NCI-H2081 (cell line): Measurements from ENCODE around the gene ATPAF1.
"Not testable (repeated sequence)": the region's sequence is repeated elsewhere in the genome, so short reads cannot be mapped to it uniquely, and the experiment has no call there.

ENCODE experiments used
- DNase-seq, 2 experiments: peaks; one replicate each; lab custom pipeline; 2025; lab: John Stamatoyannopoulos, UW

The ATPAF1 gene, protein sequence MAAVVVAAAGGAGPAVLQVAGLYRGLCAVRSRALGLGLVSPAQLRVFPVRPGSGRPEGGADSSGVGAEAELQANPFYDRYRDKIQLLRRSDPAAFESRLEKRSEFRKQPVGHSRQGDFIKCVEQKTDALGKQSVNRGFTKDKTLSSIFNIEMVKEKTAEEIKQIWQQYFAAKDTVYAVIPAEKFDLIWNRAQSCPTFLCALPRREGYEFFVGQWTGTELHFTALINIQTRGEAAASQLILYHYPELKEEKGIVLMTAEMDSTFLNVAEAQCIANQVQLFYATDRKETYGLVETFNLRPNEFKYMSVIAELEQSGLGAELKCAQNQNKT

DNA sequence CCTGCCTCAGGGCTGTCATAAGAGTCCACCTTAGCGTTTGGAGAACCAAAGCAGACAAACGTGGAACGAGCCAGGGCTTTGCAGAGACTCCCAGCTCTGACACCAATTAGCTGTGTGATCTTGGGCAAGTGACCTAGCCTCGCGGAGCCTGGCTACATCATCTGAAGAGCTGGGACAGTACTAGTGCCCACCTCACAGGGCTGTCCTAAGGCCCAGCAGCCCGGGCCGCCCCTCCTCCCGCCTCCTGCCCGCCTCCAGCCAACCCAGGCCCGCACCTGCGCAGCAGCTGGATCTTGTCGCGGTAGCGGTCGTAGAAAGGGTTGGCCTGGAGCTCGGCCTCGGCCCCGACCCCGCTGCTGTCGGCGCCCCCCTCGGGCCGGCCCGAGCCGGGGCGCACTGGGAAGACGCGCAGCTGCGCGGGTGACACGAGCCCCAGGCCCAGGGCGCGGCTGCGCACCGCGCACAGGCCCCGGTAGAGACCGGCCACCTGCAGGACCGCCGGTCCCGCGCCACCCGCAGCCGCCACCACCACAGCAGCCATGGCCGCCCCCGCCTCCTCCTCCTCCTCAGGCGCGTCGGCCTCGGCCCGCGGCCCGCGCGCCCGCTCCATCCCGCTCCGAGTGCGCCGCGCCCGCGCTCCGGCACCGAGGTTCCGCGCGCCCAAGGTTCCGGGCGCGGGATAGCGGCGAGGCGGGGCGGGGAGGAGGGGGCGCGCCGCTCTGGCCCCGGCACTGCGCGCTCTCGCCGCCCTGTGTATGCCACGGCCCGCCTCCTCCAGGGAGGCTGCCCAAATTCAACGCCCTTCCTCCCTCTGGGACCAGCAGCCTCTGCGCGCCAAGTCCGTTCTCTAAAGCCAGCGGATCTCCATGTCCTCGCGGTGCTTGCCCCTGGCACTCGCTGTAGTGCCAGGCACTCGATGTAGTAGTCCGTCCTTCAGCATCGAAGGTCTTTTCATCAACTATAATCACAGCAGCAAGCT is at the start of gene ATPAF1:
ATPAF1 (minus strand) TSS at position 583 of the 979 bp plus-strand sequence; CDS start at position 541, 42 bp downstream.
- peak; percentile 83 to 86 for DNase-seq

DNA sequence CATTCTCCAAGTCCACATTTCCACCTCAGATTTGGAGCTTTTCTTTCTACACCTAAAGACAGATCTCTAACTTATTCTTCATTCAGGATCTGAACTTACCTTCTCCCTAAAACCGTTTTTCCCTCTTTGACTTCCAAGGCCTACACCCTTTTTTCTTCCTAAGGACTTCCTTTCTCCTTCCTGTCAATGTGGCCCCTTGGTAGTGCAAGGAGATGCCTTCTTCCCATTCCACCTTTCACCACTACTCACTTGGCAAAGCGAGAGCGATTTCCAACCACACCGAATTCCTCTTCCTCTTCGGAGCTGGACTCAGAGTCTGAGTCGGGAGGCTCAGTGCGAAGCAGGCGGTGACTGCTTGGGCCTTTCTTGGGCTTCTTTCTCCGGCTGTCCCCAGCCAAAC is 49.5 kb upstream of the ATPAF1 start:
- no peak for DNase-seq

DNA sequence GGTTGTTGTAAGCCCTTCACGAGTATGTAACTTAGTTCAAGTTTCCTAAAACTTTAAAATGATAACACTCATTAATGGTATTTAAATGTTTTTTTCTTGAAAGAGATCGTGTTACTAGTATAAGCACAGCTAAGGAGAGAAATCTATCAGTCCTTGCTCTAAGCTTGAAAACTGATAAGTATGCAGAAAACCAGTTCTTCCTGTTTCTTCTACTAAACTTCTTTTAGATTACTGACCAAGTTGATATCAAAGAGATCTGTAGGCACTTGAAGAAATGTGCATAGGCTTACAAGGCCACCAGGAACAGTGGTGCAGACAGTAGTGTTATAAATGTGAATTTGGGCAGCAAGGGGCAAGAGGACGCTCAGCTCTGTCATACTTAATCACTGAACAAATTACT is 46.8 kb upstream of the ATPAF1 start:
- DNase-seq = no peak

DNA sequence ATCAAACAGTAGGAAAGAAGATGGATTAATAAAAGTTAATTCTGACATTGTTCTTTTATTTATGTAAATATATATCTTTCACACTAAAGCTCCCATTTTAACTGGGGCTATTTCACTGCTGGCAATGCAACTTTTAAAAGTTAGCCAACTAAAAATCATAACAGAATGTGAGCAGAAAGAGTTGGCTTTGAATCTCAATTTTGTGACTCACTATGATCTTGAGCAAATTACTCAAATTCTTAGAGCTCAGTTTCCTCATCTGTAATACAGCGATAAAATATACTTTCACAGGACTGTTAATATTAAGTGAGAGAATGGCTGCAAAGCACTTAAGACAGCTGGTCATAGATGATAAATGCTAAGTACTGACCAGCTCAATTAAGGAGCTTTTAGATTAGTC is 40.0 kb upstream of the ATPAF1 start:
- DNase-seq = no peak

DNA sequence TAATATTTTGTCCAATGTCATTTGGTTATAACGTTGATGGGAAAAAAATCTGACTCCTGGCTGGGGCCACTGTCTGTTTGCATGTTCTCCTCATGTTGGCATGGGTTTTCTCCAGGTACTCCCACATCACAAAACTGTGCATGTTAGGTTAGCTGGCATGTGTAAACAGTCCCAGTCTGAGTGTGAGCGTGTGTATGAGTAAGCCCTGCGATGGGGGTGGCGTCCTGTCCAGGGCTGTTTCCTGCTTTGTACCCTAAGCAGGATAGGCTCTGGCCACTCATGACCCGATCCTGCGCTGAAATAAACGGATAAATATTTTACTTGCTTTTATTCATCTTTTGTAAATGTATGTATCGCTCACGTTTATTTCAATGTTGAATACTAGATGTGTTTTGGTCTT is 37.2 kb upstream of the ATPAF1 start:
- DNase-seq = no peak

DNA sequence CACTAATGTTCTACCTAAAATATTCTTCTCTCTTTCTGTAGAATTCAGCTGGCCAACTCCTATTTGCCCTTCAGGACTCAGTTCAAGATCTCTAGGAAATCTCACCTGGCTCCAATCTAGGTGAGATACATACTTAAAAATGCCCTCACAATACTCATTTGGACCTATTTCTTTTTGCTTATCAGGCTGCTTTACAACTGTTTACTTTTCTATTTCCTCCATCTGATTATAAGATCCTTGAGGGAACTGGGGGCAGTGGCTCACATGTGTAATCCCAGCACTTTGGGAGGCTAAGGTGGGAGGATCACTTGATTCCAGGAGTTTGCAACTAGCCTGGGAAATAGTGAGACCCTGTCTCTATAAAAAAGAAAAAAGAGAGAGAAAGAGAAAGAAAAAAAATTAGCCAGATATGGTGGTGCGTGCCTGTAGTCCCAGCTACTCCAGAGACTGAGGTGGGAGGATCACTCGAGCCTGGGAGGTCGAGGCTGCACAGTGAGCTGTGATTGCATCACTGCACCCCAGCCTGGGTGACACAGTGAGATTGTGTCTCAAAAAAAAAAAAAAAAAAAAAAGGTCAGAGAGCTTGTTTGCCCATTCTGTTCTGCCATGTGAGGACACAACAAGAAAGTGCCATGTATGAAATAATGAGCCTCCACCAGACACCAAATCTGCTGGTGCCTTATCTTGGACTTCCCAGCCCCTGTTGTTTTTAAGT is 35.9 kb upstream of the ATPAF1 start:
- DNase-seq = no peak

DNA sequence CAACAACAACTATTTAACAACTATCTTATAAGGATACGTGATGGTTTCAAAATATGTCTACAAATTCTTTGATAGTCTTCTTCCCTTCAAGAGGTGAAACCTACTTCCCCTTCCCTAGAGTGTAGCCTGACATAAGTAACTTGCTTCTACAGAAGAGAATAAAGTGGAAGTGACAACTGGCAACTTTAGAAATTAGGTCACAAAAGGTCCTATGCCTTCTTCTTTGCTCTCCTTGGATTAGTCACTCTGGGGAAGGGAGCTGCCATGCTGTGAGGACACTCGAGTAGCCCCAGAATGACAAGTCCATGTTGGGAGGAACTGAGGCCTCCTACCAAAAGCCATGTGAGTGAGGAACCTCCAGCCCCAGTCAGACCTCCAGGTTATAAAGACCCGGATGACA is 31.5 kb upstream of the ATPAF1 start:
- no peak for DNase-seq

DNA sequence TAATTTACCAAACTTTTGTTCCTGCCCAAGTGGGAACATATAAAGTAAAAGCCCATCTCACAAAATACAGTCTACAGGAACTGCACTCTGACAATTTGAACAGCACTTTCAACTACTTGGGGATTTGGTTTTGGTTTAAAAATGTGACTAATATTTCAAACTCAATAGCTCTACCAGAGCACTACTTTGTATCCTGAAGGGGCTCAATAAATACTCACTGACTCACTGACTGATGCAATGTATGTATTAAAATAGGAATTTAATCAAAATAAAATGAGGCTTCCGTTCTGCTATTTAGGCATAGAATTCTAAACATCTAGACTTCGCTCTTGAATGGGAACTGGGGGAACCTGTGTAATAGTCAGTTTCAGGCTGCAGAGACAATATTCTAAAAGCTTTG is 28.9 kb upstream of the ATPAF1 start:
- no peak for DNase-seq

DNA sequence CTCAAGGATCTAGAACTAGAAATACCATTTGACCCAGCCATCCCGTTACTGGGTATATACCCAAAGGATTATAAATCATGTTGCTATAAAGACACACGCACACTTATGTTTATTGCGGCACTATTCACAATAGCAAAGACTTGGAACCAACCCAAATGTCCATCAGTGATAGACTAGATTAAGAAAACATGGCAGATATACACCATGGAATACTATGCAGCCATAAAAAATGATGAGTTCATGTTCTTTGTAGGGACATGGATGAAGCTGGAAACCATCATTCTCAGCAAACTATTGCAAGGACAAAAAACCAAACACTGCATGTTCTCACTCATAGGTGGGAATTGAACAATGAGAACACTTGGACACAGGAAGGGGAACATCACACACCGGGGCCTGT is 26.5 kb upstream of the ATPAF1 start:
- DNase-seq = not testable (repeated sequence)

DNA sequence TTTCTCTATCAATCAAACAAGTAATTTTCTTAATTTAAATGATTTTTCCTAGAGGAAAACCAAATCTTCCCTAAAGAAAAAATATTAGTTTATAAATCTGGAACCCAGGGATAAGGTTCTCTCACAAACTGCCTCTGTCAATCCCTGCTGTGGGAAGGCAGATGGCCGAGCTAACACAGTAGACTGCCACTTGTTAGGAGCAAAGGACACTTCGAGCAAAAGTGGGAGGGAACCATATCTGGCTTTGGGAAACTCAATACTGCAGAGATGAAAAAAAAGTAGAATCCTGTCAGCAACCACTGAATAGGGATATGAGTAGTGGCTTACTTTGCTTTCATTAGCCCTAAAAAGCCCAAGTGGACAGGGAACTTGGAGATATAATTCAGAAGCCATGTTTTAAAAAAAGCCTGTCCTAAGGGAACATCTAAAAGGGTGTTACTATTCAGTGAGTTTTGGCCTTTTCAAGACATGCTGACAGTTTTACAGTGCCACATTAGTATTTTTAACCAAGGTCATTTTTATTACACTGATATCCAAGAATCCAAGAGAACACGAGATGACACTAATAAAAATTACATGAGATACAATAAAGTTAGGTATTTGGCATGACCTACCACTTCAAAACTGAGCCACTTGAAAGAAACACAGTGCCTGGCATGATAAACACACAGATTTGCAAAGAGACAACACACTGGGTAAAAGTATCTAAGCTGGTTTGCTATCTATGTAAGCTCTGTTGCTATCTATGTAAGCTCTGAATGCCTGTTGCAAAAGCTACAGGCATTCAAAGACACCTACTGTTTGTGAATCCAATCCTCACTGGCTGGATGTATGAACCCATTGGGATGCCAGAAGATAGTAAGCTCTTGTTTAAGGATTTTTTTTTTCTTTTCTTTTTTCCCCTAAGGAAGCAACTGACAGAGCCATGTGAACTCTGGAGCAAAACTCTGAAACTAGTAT is 24.9 kb upstream of the ATPAF1 start:
- DNase-seq = no peak

DNA sequence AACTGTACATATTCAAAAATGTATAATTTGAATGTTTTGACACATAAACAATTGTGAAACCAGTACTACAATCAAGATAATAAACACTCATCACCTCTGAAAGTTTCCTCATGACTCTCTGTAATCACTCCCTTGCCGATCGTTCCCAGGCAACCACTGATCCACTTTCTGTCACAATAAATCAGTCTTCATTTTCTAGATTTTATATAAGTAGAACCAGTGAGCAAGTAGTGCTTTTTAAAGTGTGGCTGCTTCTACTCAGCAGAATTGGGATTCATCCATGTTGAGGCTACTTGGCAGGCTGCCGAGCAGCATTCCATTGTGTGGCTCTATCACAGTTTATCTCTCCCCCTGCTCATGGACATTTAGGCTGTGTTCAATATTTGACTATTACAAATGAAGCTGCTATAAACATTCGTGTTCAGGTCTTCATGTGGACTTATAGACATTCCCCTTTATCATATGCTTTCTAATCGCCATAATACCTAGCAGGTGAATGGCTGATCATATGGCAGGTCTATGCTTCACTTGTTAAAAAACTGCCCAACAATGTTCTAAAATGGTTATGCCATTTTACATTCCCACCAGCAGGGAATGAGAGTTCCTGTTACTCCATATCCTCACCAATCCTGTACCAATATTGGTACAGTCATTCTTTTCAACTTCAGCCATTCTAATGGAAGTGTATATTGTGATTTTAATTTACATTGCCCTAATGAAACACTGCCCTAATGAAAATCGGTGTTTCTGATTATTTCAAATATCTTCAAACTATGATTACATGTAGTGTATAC is 24.0 kb upstream of the ATPAF1 start:
- no peak for DNase-seq

DNA sequence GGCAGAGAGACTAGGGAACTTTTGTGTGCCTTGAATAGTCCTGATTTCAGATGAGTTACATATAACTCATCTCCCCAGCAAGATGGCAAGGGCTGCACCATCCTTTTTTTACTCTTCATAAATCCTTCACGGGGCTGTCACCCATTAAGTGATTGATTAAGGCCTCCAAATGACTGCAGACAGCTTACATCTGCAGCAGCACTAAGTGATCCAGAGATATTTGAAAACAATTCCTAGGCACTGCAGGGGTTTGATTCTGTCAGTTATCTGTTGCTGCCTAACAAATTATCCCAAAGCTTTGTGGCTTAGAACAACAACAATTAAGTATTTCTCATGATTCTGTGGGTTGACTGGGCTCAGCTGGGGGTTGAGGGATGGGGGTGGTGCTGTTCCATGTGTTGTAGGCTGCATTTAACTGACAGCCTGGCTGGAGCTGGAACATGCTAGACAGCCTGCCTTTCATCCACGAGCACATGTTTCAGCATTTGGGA is 22.8 kb upstream of the ATPAF1 start:
- DNase-seq = no peak

DNA sequence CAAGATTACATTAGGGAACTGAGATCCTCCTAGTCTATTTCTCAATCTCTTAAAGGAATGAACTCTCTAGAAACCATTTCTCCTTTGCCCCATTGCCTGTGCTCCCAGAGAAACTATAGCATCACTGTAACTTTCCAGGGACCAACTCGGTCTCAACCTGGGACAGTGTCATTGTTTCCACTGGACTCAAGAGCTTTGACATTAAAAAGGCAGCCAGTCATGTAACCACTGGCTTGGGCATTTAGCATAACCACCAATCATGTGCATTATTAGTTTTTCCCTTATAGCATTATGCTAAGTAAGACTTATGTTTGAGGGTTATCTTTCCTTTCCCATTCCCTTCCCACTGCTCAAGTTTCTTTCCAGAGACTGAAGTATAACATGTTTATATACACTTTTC is 21.7 kb upstream of the ATPAF1 start:
- no peak for DNase-seq

DNA sequence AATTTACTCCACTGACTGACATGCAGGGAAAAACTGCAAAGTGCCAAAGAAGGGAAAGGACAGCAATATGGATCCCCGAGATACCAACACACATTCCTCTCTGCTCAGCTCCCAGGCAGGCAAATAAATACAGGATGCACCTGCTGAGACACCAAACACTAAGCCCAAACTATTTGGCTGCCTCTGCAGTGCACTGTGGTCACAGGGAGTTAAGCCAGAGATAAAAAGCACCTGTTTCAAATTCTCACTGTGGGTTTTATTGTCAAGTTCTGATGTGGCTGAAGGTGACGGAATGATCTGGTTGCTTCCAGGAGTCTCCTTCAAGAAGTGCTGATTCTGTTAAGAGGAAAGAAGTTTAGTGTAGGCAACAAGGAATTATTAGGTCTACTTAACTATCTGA is 21.2 kb upstream of the ATPAF1 start:
- peak; percentile 11 to 64 for DNase-seq

DNA sequence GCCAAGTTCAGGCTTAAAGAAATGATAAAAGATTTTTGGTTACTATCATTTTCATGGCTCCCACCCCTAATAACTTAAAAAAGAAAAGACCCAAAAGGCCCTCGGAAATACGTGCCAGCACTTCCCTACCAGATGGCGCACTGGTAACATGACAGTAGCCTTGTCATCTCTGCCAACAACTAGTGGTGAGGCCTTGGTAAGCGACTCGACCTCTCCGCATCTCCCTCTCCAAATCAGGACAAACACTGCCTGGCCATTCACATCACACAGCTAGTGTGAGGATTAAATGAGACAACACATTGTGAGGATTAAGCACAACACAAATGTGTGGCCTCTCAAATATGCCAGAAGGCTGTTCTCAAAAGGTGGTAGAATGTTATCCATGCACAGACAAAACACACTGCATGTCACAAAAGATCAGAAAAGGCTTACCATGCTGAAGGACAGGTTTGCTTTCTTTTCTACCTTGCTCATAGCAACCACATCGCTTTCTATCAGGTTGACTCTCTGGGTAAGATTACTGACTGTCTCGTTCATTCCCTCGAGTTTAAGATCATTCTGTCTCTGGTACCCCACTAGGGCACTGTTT is 19.9 kb upstream of the ATPAF1 start:
- DNase-seq = no peak

DNA sequence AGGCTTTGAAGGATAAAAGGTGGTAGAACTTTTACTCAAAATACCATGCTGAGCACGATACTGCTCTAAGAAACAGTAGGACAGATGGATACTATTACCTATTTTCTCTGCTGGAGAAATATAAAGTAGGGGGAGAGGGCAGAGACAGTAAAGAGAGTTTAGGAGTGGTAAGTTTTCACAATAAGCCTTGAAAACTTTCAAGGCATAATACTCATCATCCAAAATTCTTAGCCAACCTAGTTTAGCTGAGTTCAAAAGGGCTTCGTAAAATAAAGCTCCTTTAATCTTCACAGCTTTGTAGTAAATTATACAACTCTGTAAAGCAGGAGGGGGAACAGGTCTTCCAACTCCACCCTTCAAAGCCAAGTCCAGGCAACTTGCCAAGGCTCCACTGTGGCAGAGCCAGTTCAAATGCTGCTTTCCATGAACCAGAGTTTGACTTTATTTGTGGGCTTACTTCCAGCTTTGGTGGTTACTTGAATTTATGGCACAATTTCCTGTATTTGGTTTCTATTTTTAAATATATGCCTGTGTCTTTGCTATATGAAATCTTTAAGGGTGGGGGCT is 19.0 kb upstream of the ATPAF1 start:
- DNase-seq = peak; percentile 60 to 85

DNA sequence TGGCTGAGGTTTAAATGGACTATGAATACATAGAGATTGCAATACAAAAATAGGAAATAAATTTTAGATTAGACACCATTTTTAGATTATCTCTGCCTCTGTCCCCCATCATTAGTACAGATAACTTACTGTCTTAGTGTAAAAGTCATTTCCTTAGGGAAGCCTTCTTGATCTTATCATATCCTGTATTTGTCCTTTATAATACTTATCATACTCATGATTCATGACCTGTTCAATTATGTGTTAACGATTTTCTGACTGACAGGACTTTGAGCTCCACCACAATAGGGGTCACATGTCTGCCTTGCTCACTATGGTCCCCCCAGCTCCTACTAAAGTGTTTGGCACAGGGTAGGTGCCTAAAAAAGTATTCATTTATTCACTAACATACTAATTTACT is 18.1 kb upstream of the ATPAF1 start:
- no peak for DNase-seq

DNA sequence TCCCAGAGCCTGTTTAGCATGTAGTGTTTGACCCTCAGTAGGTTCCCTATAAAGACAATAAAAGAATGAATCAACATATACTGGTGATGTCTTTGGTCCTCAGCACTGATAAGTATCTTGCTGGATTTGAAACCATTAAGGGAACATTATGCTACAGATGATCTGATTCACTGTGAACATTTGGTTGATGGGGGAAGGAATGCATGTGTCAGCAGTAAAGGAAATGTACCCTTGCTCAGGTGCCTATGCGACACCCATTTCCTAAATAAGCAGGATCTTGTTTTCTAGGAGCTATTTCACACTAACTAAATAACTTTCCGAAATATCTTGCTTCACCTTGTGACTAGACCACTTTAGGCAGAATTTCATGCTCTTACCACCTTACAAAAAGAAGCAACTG is 16.5 kb upstream of the ATPAF1 start:
- no peak for DNase-seq

DNA sequence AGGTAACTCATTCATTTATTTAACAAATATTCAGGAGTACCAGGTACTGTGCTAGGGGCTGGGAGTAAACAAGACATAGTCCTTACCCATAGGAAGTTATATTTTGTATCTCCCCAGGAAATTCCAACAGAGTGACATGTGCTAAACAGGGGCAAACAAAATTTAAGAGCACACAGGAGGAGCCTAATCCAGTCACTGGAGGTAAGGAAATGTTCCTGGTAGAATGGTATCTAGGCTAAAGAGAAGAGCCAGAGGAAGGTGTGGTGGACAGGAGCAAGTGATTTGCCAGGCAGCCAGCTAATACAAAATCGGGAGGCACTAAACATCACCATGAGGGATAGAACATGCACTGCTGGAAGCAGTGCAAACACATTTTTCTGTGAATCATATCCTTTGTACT is 13.9 kb upstream of the ATPAF1 start:
- DNase-seq = no peak
